KMS-11 (cell line): ENCODE results near the gene DNAJC22.
A peak's percentile ranks its signal among the peaks of the same experiment; 100 is the strongest.

Source experiments
- H2AFZ ChIP-seq: fragments of 200-600 bp; sonication (generic); 2 replicates; pipeline ENCODE4 v1.6.1; 2016; ENCODE audit warnings: antibody characterized with exemption, mixed run types, low read depth
- H3K27ac ChIP-seq: fragments of 200-600 bp; sonication (generic); 2 replicates; pipeline ENCODE4 v1.6.1; 2016; ENCODE audit warnings: mild to moderate bottlenecking, mixed run types
- H3K27me3 ChIP-seq: fragments of 200-600 bp; sonication (generic); 2 replicates; pipeline ENCODE4 v1.6.1; 2017; ENCODE audit warnings: mild to moderate bottlenecking, low read depth, mixed run types, moderate library complexity; ENCODE audit not compliant: insufficient read depth
- H3K36me3 ChIP-seq: fragments of 200-600 bp; sonication (generic); 2 replicates; pipeline ENCODE4 v1.6.1; 2017; ENCODE audit warnings: mild to moderate bottlenecking, mixed run types; ENCODE audit not compliant: insufficient read depth
- H3K4me1 ChIP-seq: fragments of 200-600 bp; sonication (generic); 2 replicates; pipeline ENCODE4 v1.6.1; 2016; ENCODE audit warnings: mild to moderate bottlenecking, low read depth, mixed run types; ENCODE audit not compliant: poor library complexity, severe bottlenecking
- H3K4me2 ChIP-seq: fragments of 200-600 bp; sonication (generic); 2 replicates; pipeline ENCODE4 v1.7.0; 2016; ENCODE audit warnings: mild to moderate bottlenecking, mixed run types
- H3K4me3 ChIP-seq: fragments of 200-600 bp; sonication (generic); IDR thresholded peaks from 2 replicates; pipeline ENCODE4 v1.6.1; 2017; ENCODE audit warnings: low read depth, low read length, mixed read lengths; ENCODE audit not compliant: insufficient read depth
- H3K79me2 ChIP-seq: fragments of 200-600 bp; sonication (generic); 2 replicates; pipeline ENCODE4 v1.6.1; 2016; ENCODE audit warnings: low read depth, mixed run types; ENCODE audit not compliant: insufficient read depth
- H3K9ac ChIP-seq: fragments of 200-600 bp; sonication (generic); 2 replicates; pipeline ENCODE4 v1.6.1; 2016; ENCODE audit warnings: mild to moderate bottlenecking, mixed run types
- H4K20me1 ChIP-seq: fragments of 200-600 bp; sonication (generic); 2 replicates; pipeline ENCODE4 v1.6.1; 2016; ENCODE audit warnings: mild to moderate bottlenecking, mixed run types; ENCODE audit not compliant: insufficient read depth
- TF ChIP-seq, protein P1 (sequence below): fragments of 200-600 bp; sonication (generic); conservative IDR thresholded peaks from 2 replicates; pipeline ENCODE4 v1.6.1; 2017; ENCODE audit warnings: low read depth, mild to moderate bottlenecking, antibody characterized with exemption, low read length, moderate library complexity, mixed read lengths

The DNAJC22 gene

DNA sequence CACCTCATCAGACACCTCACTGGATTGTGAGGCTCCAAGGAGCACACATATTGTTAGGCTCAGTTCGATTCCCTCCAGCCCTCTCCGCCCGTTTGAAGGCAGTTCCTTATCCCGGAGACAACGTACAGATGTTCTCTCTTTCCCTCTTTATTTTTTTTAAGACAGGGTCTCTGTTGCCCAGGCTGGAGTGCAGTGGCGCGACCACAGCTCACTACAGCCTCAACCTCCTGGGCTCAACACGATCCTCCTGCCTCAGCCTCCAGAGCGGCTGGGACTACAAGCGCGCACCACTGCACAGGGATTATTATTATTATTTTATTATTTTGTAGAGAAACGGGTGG, 24.4 kb upstream of the DNAJC22 start:
- H3K27ac ChIP-seq = peak overlapping the region; percentile 32; the same call in 1 of the 2 replicates
- peak overlapping the region; percentile 56; the same call in 1 of the 2 replicates for H3K9ac ChIP-seq
- no peak overlapping the region for H3K4me3 ChIP-seq
- H3K4me2 ChIP-seq = peak overlapping the region; percentile 79
- peaks cover 28% of the 10 kb centered on the region for H3K4me1 ChIP-seq
- no peaks in the 10 kb centered on the region for H3K36me3 ChIP-seq
- no peaks in the 10 kb centered on the region for H4K20me1 ChIP-seq
- peaks cover 12% of the 10 kb centered on the region; the same call in 1 of the 2 replicates for H3K79me2 ChIP-seq
- TF ChIP-seq, protein P1, sequence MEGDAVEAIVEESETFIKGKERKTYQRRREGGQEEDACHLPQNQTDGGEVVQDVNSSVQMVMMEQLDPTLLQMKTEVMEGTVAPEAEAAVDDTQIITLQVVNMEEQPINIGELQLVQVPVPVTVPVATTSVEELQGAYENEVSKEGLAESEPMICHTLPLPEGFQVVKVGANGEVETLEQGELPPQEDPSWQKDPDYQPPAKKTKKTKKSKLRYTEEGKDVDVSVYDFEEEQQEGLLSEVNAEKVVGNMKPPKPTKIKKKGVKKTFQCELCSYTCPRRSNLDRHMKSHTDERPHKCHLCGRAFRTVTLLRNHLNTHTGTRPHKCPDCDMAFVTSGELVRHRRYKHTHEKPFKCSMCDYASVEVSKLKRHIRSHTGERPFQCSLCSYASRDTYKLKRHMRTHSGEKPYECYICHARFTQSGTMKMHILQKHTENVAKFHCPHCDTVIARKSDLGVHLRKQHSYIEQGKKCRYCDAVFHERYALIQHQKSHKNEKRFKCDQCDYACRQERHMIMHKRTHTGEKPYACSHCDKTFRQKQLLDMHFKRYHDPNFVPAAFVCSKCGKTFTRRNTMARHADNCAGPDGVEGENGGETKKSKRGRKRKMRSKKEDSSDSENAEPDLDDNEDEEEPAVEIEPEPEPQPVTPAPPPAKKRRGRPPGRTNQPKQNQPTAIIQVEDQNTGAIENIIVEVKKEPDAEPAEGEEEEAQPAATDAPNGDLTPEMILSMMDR = no peak
- peak overlapping the region; percentile 80 for H2AFZ ChIP-seq
- no peaks in the 10 kb centered on the region for H3K27me3 ChIP-seq

DNA sequence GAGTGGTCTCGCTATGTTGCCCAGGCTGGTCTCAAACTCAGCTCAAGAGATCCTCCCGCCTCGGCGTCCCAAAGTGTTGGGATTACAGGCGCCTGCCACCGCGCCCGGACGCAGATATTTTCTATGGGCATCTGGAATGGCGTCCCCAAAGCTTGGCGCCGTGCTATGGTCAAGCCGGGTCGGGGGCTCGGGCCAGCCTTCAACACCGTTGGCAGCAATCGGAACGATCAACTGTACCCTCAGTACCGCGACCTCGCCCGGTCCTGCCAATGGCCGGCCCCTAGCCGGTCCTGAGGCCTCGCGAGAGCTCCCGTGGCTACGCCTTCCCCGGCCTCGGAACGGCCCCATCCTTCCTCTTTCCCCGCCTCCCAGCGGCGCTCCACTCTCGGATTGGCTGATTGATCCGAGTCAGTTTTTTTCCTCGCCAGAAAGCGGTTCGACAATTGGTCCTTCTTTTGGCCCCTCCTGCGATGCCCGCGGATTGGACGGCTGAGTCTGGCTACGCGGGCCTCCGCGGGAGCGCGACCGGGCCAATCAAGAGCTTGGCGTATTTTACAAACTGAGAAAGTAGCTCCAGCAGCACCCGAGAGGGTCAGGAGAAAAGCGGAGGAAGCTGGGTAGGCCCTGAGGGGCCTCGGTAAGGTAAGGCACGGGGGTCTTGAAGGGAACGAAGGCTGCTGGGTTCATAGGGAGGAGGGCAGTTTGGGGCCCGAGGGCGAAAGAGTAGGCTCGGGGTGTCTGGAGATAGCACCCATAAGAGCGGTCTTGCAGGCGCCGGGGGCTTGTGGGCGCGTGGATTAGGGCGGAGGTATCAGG, 23.8 kb upstream of the DNAJC22 start, which contains the start of gene TROAP:
Gene TROAP, plus strand, starts transcription at position 548 of the 816 bp plus-strand sequence. CDS start 354 bp downstream, outside the sequence.
- Histone ChIP-seq H3K9ac (peak within 1 kb of the TSS; percentile 56), H2AFZ (peak within 1 kb of the TSS; percentile 80), H3K4me2 (peak within 1 kb of the TSS; percentile 93), H3K4me3 (no peak within 1 kb of the TSS), H3K27me3 (no peaks in the 10 kb centered on the region), H3K27ac (peak within 1 kb of the TSS; percentile 32; the same call in 1 of the 2 replicates), H3K4me1 (peaks cover 28% of the 10 kb centered on the region), H3K79me2 (peaks cover 12% of the 10 kb centered on the region; the same call in 1 of the 2 replicates), H4K20me1 (no peaks in the 10 kb centered on the region), H3K36me3 (no peaks in the 10 kb centered on the region)
- TF ChIP-seq, protein P1 = no peak

DNA sequence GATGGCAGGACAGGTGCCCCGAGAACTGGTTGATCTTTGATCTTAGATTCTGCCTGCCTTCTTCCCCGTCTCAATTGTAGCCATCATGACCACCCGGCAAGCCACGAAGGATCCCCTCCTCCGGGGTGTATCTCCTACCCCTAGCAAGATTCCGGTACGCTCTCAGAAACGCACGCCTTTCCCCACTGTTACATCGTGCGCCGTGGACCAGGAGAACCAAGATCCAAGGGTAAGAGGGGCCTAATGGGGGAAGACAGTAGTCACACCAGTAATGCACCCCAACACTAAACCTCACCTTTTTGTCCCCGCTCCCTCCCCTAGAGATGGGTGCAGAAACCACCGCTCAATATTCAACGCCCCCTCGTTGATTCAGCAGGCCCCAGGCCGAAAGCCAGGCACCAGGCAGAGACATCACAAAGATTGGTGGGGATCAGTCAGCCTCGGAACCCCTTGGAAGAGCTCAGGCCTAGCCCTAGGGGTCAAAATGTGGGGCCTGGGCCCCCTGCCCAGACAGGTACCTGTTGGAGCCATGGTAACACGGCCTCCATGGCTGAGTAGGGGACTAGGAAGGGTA, 23.1 kb upstream of the DNAJC22 start:
- TF ChIP-seq, protein P1 = no peak
- H3K4me2 ChIP-seq = peak overlapping the region; percentile 93
- H3K4me1 ChIP-seq = peaks cover 24% of the 10 kb centered on the region
- H2AFZ ChIP-seq = peak overlapping the region; percentile 75
- H3K4me3 ChIP-seq = no peak overlapping the region
- peak overlapping the region; percentile 56 for H3K9ac ChIP-seq
- no peaks in the 10 kb centered on the region for H4K20me1 ChIP-seq
- H3K79me2 ChIP-seq = peaks cover 12% of the 10 kb centered on the region; the same call in 1 of the 2 replicates
- peak overlapping the region; percentile 23; the same call in 1 of the 2 replicates for H3K27ac ChIP-seq
- no peaks in the 10 kb centered on the region for H3K27me3 ChIP-seq
- no peaks in the 10 kb centered on the region for H3K36me3 ChIP-seq

DNA sequence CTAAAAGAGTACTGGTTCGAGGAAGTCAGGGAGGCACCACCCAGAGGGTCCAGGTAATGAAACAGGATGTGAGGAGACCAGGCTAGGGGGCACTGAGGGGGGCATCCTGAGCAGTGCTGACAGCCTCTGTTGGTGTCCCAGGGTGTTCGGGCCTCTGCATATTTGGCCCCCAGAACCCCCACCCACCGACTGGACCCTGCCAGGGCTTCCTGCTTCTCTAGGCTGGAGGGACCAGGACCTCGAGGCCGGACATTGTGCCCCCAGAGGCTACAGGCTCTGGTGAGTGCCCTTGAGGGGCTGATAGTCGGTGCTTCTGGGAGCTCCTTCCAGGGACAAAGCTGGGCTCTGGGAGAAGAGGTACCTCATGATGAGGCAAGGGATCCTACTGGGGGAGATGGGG, 21.1 kb upstream of the DNAJC22 start:
- Histone ChIP-seq H3K36me3 (no peaks in the 10 kb centered on the region), H2AFZ (no peak overlapping the region), H3K27ac (no peak overlapping the region), H3K79me2 (peaks cover 12% of the 10 kb centered on the region; the same call in 1 of the 2 replicates), H3K4me1 (peaks cover 20% of the 10 kb centered on the region), H3K27me3 (no peaks in the 10 kb centered on the region), H3K4me2 (no peak overlapping the region), H3K4me3 (no peak overlapping the region), H4K20me1 (no peaks in the 10 kb centered on the region), H3K9ac (no peak overlapping the region)
- TF ChIP-seq, protein P1 = no peak
